LNCaP clone FGC (cell line): ENCODE results near the gene MPP3.
"Not testable (repeated sequence)": the region's sequence is repeated elsewhere in the genome, so short reads cannot be mapped to it uniquely, and the experiment has no call there.

Source experiments
- DNase-seq: peaks from one replicate; pipeline ENCODE4 v3.0.0-alpha.2; 2011; ENCODE audit warnings: low read depth
- H3K4me3 ChIP-seq: 2 replicates; pipeline ENCODE4 v1.5.1; 2011; ENCODE audit warnings: mild to moderate bottlenecking, low read depth, low read length, control low read depth
- CTCF ChIP-seq: IDR thresholded peaks from 2 replicates; pipeline ENCODE4 v1.5.1; 2012; ENCODE audit warnings: mild to moderate bottlenecking; ENCODE audit not compliant: control insufficient read depth, insufficient read depth; ENCODE audit errors: extremely low read depth

Gene MPP3

GRCh38 chr17:43809121-43809520 is 23.8 kb downstream of the MPP3 start:
- H3K4me3 ChIP-seq, result no peak overlapping the region
- no peak for TF ChIP-seq CTCF
- no peak for DNase-seq

GRCh38 chr17:43808076-43808475 is 24.9 kb downstream of the MPP3 start:
- no peak for TF ChIP-seq CTCF
- no peak for DNase-seq

GRCh38 chr17:43805117-43805516 is 27.8 kb downstream of the MPP3 start:
- no peak for DNase-seq
- H3K4me3 ChIP-seq, result no peak overlapping the region
- TF ChIP-seq CTCF, result no peak

More at GRCh38 chr17:43808076-43808475, 24.9 kb downstream of the MPP3 start:
- H3K4me3 ChIP-seq, result no peak overlapping the region

GRCh38 chr17:43803758-43804157 is 29.2 kb downstream of the MPP3 start:
- DNase-seq, result no peak
- H3K4me3 ChIP-seq, result no peak overlapping the region
- no peak for TF ChIP-seq CTCF

- TF ChIP-seq CTCF, result no peak
- DNase-seq, result no peak
- no peak overlapping the region for H3K4me3 ChIP-seq
These were observed 31.1 kb downstream of the MPP3 start for GRCh38 chr17:43801844-43802243.

GRCh38 chr17:43800736-43801135 is 32.2 kb downstream of the MPP3 start:
- DNase-seq, result no peak
- no peak for TF ChIP-seq CTCF
- H3K4me3 ChIP-seq, result no peak overlapping the region

GRCh38 chr17:43799047-43799446 is 33.9 kb downstream of the MPP3 start:
- H3K4me3 ChIP-seq, result no peak overlapping the region
- no peak for DNase-seq
- TF ChIP-seq CTCF, result no peak

GRCh38 chr17:43798024-43798423 is 34.9 kb downstream of the MPP3 start:
- DNase-seq, H3K4me3 ChIP-seq: not testable (repeated sequence)

- H3K4me3 ChIP-seq, DNase-seq: not testable (repeated sequence)
These were observed 40.3 kb downstream of the MPP3 start for GRCh38 chr17:43792668-43793067.
